HL-60/S4 treated with phorbol 12-myristate 13-acetate at 8.2 ng/mL for 4 days and 3 days (cell line): ENCODE results near the gene FGF14.

ENCODE experiments used
- in situ Hi-C: fragments of 300-500 bp; cut with MboI; formaldehyde crosslinking; loops from 2 replicates; pipeline ENCODE4 v1.15.0; 2022; ENCODE audit warnings: low sequenced_read_pairs

The FGF14 gene

GRCh38 chr13:102401766-102402165, at the start of gene FGF14:
Gene FGF14 (minus strand): TSS chr13:102402048.
- in situ Hi-C loops: no loop called here

- in situ Hi-C loops: no loop called here
Observed at GRCh38 chr13:102443249-102443648, 41.4 kb upstream of the FGF14 start.

GRCh38 chr13:102441085-102441484, 39.2 kb upstream of the FGF14 start:
- in situ Hi-C loops: no loop called here

- in situ Hi-C loops: no loop called here
Observed at GRCh38 chr13:102440259-102440936, 38.5 kb upstream of the FGF14 start.

GRCh38 chr13:102422690-102423089, 20.8 kb upstream of the FGF14 start:
- in situ Hi-C loops: no loop called here

- in situ Hi-C loops: no loop called here
Observed at GRCh38 chr13:102405499-102406100, 3.8 kb upstream of the FGF14 start.

GRCh38 chr13:102402290-102402689, 442 bp upstream of the FGF14 start:
- in situ Hi-C loops: no loop called here

- in situ Hi-C loops: no loop called here
Observed at GRCh38 chr13:102401265-102401664, 583 bp downstream of the FGF14 start.

- in situ Hi-C loops: no loop called here
Observed at GRCh38 chr13:102400675-102401145, 1.1 kb downstream of the FGF14 start.

- in situ Hi-C loops: no loop called here
Observed at GRCh38 chr13:102399791-102400674, 1.8 kb downstream of the FGF14 start.

GRCh38 chr13:102395939-102396338, 5.9 kb downstream of the FGF14 start:
- in situ Hi-C loops: no loop called here

GRCh38 chr13:102395174-102395573, 6.7 kb downstream of the FGF14 start:
- in situ Hi-C loops: no loop called here

GRCh38 chr13:102394158-102395053, 7.4 kb downstream of the FGF14 start:
- in situ Hi-C loops: no loop called here

- in situ Hi-C loops: no loop called here
Observed at GRCh38 chr13:102392481-102393209, 9.2 kb downstream of the FGF14 start.

- in situ Hi-C loops: no loop called here
Observed at GRCh38 chr13:102386461-102386860, 15.4 kb downstream of the FGF14 start.

GRCh38 chr13:102380012-102380411, 21.8 kb downstream of the FGF14 start:
- in situ Hi-C loops: no loop called here

GRCh38 chr13:102376318-102376717, 25.5 kb downstream of the FGF14 start:
- in situ Hi-C loops: no loop called here

- in situ Hi-C loops: no loop called here
Observed at GRCh38 chr13:102374726-102375125, 27.1 kb downstream of the FGF14 start.

- in situ Hi-C loops: no loop called here
Observed at GRCh38 chr13:102374233-102374632, 27.6 kb downstream of the FGF14 start.

- in situ Hi-C loops: no loop called here
Observed at GRCh38 chr13:102373221-102373620, 28.6 kb downstream of the FGF14 start.
